Stomach (tissue), 4 donors: ENCODE measurements around the gene MMP19.

Experiments
- CTCF ChIP-seq, 7 experiments: fragments of 450-650 bp in 4 of 7; fragments of 200-600 bp in 3 of 7; sonication (generic) in 3 of 7; IDR thresholded peaks; one replicate each; pipeline ENCODE4 v1.5.1; 2016 to 2019; ENCODE audit warnings: antibody characterized with exemption in 7 of 7, control low read depth in 2 of 7, mild to moderate bottlenecking in 1 of 7
- POLR2A ChIP-seq, 4 donors: fragments of 450-650 bp; IDR thresholded peaks; one replicate each; pipeline ENCODE4 v1.6.1; 2016; ENCODE audit warnings: antibody characterized with exemption in 4 of 4, control low read depth in 2 of 4, mild to moderate bottlenecking in 1 of 4, moderate library complexity in 1 of 4

- TF ChIP-seq CTCF (IDR thresholded peaks at IDR 0.05) (no peak), POLR2A (IDR thresholded peaks at IDR 0.05) (no peak)
Measured at GRCh38 chr12:55818886-55819285, 23.9 kb downstream of the MMP19 start.
